Adrenal gland (tissue), 5 donors: Measurements from ENCODE around the gene SERTAD1.

Source experiments
- POLR2A ChIP-seq, 2 donors: fragments of 450-650 bp; IDR thresholded peaks; one replicate each; pipeline ENCODE4 v1.6.1; 2017; ENCODE audit warnings: antibody characterized with exemption in 2 of 2, mild to moderate bottlenecking in 2 of 2, moderate library complexity in 1 of 2
- TF ChIP-seq, protein P1 (sequence below), 6 experiments: fragments of 450-650 bp in 4 of 6; fragments of 200-600 bp in 2 of 6; sonication (generic) in 1 of 6; IDR thresholded peaks; 1 replicate in 5 of 6; 2 replicates in 1 of 6; pipeline versions ENCODE4 v1.5.1 to v1.8.0; 2016 to 2021; ENCODE audit warnings: antibody characterized with exemption in 6 of 6, mild to moderate bottlenecking in 2 of 6, moderate library complexity in 1 of 6
- donor health status: DM: no; HTN: no; CAD: no.

DNA sequence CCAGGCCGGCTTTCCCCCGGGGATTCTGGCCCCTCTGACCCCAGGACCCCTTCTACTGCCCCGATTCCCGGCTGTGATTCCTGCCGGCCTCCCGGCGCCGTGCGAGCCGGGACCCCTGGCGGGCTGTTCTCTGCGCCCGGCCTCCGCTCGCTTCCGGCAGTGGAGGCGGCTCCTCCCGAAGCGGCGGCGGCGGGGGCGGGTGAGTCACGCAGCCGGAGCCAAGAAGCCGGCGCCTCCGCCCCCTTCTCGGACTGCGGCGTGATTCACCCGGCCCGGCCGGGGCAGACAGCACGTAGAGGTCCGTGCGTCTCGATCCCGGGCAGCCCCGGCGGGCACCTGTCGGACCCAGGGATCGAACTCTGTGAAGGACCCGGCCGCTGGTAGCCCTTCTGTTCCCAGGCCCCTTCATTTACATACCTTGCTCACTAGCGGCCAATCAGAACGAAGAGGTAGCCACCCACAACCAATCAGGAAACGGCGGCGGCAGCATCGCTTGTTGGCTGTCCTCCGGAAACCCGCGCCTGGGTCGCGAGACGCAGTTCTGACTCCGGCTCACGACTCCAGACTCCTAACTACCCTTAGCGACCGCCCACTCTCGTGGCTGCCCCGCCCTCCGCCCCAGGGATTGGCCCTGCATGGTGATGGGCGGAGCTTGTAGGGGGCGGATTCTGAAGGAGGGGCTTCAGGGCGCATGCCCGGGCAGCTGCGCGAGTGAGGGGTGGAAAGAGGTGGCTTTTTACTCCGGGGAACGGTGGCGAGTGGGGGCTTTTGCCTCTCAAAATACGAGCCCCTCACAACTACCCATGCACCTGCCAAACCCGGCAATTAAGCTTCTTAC lies at the start of gene SERTAD1:
- TF ChIP-seq, protein P1, sequence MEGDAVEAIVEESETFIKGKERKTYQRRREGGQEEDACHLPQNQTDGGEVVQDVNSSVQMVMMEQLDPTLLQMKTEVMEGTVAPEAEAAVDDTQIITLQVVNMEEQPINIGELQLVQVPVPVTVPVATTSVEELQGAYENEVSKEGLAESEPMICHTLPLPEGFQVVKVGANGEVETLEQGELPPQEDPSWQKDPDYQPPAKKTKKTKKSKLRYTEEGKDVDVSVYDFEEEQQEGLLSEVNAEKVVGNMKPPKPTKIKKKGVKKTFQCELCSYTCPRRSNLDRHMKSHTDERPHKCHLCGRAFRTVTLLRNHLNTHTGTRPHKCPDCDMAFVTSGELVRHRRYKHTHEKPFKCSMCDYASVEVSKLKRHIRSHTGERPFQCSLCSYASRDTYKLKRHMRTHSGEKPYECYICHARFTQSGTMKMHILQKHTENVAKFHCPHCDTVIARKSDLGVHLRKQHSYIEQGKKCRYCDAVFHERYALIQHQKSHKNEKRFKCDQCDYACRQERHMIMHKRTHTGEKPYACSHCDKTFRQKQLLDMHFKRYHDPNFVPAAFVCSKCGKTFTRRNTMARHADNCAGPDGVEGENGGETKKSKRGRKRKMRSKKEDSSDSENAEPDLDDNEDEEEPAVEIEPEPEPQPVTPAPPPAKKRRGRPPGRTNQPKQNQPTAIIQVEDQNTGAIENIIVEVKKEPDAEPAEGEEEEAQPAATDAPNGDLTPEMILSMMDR (IDR thresholded peaks at IDR 0.05) = peak; percentile 57 to 79 (median 73)
- TF ChIP-seq POLR2A (IDR thresholded peaks at IDR 0.05) = peak; percentile 98 to 100
